ENCODE results near the gene COPRS.

- TF ChIP-seq POLR2A (IDR thresholded peaks at IDR 0.05) = no peak
- TF ChIP-seq CTCF (IDR thresholded peaks at IDR 0.05) = no peak
Observed at GRCh38 chr17:31820691-31821435, 38.2 kb downstream of the COPRS start.

Measured in testis (tissue), 2 donors.